NCI-H2171 treated with DMSO at 0.1 percent for 48 hours (cell line): ENCODE measurements around the gene C12orf75.
"Not testable (repeated sequence)": the region's sequence is repeated elsewhere in the genome, so short reads cannot be mapped to it uniquely, and the experiment has no call there.

Experiments used
- DNase-seq: peaks from one replicate; lab custom pipeline; 2025; lab: John Stamatoyannopoulos, UW

The C12orf75 gene

DNA sequence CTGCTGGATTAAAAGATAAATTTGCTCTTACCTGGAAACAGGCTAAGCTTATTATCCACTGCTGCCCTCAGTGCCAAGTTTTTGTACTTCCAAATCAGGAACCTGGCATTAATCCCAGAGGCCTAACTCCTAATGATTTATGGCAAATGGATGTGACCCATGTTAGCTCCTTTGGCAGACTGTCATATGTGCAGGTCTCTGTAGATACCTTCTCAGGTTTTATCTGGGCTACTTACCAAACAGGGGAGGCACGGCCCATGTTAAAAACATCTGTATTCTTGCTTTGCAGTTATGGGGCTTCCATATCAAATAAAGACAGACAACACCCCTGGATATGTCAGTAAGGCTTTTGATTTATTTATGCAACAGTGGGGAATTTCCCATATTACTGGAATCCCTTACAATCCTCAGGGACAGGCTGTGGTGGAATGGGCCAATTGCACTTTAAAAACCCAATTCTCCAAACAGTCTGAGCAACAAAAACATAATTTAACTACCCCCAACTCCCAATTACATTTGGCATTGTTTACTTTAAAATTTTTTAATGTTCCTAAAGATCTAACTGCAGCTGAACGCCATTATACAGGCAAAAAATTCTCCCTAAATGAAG lies 19.9 kb upstream of the C12orf75 start:
- DNase-seq = not testable (repeated sequence)

DNA sequence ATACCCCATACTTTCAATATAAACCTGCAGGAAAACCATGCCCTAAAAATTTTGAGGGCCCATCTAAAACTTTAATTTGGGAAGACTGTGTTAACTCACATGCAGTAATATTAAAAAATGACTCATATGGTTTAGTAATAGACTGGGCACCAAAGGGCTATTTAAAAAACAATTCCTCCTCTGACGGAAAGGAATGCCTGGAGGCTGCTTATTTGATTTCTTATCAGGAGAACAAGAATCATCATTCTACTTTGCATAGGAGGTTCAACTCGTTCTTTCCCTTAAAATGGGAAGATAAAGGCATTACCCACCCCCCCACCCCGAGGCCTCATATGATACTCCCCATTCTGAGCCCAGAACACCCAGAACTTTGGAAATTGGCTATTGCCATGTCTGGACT lies 18.6 kb upstream of the C12orf75 start:
- DNase-seq = not testable (repeated sequence)

DNA sequence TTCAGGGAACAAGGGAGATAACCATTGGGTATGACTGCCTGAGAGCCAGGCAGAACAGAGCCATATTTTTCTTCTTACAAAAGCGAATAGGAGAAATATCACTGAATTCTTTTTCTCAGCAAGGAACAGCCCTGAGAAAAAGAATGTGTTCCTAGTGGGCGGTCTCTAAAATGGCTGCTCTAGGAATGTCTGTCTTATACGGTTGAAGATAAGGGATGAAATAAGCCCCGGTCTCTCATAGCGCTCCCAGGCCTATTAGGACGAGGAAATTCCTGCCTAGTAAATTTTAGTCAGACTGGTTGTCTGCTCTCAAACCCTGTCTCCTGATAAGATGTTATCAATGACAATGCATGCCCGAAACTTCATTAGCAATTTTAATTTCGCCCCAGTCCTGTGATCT lies 16.7 kb upstream of the C12orf75 start:
- not testable (repeated sequence) for DNase-seq

DNA sequence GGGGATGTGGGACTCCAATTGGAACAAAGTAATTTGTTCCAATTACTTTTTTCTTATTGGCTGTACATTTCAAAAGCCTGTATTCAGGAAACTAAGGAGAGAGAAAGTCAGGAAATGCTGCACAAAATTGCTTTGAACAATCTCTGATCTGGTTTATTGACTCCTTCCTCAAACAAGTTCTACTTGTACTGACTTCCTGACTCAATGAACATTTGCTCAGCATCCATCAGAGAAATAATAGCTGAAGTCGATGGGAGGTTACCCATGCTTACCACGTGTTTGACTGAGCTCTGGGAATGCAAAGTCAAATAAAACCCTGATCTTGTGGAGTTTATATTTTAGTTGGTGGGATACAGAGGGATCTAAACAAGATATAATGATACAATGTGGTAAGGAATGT lies 15.4 kb upstream of the C12orf75 start:
- DNase-seq = no peak

DNA sequence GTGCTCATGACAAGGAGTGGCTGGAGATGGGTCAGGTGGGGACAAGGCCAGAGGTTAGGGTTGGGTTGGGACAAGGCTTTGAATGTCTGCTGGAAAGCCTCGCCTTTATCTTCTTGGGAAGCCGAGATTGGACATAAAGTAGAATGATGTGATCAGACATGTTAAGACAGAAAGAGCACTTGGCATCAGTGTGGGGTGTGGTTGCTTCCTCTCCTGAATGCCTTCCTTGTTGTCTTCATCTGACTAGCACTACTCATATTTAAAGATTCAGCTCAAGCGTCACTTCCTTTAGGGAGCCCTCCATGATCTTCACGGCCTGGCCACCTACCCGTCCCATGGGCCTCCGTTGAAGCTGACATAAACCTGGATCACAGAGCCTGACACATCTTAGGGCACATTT lies 14.8 kb upstream of the C12orf75 start:
- no peak for DNase-seq

DNA sequence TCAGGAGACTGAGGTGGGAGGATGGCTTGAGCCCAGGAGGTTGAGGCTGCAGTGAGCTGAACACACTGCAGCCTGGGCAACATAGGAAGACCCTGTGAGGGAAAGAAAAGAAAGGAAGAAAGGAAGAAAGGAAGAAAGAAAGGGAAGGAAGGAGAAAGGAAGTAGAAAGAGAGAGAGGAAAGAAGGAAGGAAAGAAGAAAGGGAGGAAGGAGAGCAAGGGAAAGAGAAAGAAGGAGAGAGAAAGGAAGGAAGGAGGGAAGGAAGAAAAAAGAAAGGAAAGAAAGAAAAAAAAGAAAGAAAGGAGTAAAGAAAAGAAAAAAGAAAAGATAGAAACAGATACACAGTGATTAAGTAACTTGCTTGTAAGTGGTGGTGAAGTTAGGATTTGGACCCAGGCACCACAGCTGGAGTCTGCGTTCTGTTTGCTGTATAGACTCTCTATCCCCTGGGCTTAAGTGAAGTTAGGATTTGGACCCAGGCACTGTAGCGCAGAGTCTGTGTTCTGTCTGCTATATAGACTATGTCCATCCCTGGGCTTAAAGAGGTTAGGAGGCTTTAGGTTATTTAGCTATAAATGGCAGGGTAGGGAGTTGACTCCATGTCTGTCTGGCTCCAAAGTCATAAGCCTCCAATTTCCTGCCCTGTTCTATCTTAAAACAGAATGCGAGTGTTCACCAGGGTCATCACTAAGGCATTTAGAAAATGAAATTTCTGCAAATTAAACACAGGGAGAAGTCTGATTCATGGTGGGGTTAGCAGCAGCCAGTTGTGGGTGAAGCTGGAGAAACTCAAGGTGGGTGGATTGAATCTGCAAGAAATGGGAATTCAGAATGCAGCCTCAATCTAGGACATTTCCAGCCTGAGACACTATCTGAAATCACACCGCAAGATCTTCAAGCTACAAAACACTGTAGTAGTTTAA lies 13.3 kb upstream of the C12orf75 start:
- no peak for DNase-seq

DNA sequence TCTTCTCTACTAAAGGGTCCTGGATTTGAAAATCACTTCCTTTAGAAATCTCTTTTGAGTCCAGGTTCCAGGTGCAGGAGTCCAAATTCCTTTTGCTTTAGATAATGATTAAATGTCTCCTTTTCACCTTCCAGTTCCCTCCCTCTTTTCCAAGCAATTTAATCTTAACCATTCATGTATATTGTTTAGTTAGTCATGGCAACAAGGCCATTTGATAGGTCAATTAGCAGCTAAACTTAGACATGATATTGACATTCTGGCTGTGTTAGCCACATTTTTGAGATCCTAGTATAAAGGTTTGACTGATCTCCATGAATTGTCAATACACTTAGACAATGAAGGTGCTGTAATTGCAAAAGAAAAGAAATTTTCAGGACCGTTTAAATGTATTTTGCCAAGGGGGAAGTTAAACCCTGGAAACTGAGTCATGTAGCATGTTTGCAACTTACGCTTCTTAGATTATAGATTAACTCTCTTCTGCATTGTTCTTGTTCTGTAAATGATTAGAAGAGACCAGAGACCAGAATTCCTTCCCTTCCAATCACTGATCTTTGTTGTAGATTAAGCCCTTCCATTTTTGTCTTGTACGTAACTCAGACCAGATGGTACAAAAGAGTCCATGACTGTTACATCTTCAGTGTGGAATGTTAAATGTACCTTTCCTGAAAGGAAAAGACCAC lies 12.4 kb upstream of the C12orf75 start:
- peak; percentile 62 for DNase-seq

DNA sequence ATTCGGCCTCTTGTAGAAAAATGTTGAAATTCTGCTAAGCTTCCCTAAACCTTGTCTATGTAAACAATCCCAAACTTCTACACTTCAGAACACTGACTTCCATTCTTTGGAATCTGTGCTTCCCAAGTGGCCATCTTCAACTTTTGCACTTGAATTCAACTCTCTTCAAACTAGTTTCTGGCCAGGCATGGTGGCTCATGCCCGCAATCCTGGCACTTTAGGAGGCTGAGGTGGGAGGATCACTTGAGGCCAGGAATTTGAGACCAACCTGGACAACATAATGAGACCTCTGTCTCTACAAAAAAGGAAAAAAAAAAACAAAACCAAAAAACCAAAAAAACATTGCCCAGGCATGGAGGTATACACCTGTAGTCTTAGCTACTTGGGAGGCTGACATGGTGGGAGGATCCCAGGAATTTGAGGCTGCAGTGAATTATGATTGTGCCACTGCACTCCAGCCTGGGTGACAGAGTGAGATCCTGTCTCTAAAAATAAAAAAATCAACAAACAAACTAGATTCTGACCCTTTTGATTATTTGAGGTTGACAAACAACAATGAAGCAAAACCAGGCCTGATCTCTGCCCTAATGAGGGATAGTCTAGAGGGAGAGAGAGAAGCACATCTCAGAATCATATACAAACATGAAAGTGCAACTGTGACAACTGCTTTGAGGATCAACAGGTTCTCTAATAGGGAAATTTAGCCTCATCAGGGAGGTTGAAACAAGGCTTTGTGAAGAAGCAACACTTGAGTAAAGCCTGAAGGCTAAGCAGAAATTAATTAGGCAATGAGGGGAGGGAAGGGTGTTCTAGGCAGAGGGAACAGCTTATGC lies 11.6 kb upstream of the C12orf75 start:
- no peak for DNase-seq

DNA sequence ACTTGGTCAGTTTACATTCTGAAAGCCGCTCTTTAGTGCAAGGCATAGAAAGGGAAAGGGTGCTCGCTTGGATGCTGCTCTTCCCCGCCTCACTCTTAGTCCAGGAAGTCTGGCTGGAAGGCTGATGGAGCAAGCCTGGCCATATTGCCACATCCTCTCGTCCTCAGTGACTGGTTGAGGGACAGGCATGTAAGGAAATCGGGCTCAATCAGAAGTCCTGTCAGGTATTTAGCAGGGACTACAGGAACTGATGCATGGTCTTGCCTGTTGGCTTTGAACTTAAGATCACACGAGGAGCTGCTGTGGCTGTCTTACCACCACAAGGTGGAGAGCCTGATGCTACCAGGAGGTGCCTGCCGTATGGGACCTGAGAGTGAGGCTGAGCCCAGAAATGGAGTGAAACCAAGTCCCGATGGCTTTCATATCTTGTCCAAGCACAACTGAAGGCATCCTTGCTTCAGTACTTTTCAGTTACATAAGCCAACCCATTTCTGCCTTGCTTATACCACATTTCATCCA lies 10.7 kb upstream of the C12orf75 start:
- no peak for DNase-seq

DNA sequence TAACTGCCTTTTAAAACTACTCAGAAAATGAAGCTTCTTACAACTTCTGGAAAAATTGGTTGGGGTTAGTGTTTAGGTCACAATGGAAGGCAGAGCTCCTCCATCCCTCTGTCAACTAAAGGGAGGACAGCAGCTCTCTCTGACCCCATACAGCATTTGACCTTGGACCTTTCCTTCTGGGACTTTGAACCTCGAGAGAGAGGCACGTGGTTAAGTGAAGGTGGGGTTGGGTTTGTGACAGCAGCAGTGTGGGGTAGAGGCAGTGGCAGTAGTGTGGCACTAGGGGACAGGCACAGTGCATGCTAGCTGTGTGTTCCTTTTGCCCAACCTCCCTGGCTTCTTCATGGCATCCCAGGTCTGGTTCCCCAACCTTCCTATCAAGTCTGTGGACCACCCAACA lies 9.4 kb upstream of the C12orf75 start:
- no peak for DNase-seq

DNA sequence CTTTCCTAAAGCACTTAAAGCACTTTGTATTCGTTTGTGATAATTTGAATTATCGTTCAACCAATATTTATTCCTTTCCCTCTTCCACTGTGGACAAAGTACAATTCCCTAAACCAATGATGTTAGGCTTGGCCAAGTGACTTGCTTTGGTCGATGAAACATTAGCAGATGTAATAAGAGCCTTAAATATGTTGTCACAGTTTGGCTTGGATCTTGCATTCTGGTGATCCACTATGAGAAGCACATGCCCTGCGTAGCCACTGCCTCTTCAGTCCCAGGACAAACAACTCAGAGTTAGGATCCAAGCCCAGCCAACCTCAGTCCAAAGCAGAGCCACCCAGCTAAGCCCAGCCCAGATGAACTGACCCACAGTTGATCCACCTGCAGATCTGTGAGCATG lies 8.4 kb upstream of the C12orf75 start:
- no peak for DNase-seq

DNA sequence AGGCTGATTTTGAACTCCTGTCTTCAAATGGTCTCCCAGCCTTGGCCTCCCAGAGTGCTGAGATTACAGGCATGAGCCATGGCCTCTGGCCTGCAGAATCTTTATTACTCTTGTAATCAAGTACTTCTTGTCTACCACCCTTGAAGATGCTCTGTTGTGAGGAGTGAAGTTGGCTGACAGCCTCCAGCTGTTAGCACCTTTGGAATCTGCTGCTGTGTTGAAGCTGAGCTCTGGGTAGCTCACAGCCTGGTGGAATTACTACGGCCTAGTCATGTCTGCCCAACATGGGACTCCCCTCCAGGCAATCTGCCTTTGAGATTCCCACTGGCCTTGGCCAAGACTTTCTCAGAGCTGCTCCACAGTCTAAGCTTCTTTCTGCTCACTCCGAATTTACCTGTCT lies 5.8 kb upstream of the C12orf75 start:
- DNase-seq = no peak

DNA sequence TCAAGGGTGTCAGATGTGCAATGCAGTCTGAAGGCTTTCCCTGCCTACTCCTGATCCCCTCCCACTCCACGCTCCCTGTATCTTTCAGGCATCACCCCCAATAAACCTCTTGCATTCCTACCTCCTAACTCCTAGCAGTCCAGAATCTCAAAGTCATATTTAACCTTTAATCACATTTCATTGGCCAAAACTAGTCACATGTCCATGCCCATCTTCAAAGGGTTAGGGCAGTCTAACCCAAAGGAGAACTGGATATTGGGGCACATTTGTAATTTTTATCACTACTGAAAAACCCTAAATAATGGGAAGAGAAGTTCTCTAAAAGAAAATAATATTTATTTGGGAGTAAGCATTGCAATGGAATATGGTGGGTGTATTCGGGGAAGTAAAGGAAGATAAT lies 5.4 kb upstream of the C12orf75 start:
- no peak for DNase-seq

DNA sequence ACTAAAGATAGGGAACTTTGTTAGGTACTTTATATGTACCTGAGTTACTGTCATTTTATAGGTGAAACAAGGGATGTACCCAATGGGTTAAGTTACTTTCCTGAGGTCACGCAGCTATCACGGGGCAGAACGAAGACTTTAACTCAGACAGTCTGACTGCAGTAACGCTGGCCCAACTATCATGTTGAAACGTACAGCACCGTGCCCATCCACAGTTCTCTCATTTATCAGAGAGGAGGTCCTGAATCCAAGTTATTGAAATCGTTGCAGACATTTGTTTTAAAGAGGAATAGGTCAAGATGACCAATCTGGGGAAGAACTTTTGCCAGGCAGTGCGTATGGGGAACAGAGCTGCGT lies 587 bp upstream of the C12orf75 start:
- no peak for DNase-seq

DNA sequence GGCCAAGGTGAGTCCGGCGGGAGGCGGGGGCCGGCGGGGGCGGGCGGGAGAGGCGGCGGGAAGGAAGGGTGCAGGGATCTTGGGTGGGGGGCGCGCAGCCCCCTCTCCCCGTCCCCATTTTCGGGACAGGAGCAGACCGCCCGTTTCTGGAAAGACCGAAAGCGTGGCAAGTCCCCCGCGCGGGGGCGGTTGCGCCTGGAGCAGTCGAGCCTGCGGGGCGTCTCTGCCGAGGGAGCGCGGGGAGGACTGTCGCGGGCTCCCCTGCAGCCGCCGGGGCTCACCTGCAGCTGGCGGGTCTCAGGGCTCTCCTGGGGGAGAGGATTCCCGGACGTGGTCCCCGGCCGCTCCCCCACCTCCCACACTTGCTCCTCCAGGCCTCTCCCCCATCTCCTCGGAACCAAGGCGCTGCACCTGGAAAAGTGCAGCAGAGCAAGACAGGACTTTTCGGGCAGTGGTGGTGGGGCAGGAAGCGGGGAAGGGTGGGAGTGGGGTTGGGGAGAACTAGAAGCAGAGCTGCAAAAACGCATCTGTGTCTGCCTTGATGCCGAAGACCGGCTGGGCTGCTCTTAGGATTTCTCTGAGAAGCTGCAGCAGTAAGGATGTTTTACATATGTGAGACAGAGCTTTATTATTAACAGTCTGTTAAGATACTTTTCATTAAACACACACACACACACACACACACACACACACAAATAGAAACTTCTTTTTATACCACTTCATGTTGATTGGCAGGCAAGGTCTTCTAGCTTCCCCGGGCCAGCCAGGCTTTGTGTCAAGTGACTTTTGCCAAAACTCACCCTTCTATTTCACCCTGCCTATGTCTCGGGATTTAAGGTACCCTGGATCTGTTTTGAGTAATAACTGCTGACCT lies 677 bp downstream of the C12orf75 start:
- peak; percentile 19 for DNase-seq

DNA sequence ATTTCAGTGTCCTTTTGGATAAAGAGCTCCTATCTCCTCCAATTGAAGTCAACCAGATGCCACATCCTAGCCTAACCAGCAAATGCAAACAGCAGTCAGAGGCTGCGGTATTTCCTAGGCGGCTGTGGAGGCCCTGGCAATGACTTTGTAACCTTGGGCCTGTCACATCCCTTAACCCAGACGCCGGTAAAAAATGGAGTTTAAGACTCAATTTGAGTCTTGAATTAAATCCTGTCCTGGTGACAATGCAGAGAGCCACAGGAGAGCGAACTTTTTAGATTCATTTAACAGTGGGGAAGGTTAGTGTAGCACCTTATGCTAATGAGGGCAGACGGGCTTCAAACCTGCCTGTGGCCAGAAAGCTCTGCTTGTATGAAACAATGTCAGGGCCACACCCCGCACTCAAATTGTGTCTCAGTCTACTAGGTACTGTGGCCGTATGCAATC lies 1.3 kb downstream of the C12orf75 start:
- DNase-seq = no peak

DNA sequence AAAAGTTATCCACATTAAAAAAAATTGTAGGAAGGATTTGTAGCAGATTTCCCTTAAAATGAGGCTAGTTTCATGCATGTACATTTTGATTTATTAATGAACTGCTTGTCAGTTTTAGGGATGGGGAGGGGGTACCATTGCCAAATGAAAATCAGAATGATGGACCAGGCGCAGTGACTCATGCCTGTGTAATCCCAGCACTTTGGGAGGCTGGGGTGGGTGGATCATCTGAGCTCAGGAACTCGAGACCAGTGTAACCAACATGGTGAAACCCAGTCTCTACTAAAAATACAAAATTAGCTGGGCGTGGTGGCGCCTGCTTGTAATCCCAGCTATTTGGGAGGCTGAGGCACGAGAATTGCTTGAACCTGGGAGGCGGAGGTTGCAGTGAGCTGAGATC lies 1.8 kb downstream of the C12orf75 start:
- not testable (repeated sequence) for DNase-seq

DNA sequence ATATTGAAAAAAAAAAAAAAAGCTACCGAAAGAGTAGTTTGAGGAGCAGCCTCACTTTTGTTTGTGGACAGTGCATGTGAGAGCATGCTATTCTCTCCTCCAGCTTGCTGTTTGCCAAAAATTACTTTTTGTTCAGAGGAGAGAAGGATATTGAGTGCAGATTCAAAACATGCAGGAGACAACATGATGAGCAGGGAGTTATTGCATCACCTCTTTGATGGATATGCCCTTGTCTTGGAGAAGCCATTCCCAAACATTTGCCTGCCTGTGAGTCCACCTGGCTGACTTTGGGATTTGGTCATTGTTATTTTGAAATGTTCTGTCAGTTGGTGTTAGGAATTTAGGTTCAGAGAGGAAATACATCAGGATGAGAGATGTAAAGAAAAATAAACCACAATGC lies 2.4 kb downstream of the C12orf75 start:
- DNase-seq = no peak

DNA sequence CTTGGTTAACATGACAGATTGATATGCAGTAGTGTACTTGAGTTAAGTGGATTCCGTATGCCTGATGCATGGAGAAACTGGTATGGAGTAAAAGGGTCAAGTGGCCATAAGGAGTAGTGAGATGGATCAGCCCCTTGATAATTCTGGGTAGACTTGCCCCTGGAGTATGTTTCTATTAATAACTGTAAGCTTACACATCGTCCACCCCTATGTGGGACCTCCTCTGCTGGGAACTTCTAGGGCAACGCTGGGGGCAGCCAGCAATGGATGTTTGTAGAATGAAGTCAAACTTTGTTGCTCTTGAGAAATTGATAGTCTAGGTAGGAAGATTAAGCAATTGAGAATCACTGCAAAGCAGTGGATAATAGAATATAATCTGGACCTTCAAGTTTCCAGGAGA lies 3.5 kb downstream of the C12orf75 start:
- no peak for DNase-seq

DNA sequence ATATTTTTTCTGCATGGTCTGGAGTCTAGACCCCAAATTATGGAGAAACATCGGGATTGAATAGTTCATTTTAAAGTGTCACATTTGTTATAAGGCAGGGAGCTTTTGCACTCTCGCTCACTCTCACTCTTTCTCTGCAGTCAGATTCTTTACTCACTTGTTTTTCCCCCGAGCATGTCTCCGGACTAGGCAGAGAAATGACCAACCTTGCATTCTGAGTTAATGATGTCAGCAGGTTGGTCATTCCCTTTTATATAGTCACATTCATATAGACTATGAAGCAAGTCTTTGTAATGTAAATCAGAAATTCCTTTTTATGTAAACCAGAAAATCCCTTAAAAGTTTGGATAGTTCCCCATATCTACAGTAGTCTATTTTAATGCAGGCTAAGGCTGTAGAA lies 4.1 kb downstream of the C12orf75 start:
- DNase-seq = no peak

DNA sequence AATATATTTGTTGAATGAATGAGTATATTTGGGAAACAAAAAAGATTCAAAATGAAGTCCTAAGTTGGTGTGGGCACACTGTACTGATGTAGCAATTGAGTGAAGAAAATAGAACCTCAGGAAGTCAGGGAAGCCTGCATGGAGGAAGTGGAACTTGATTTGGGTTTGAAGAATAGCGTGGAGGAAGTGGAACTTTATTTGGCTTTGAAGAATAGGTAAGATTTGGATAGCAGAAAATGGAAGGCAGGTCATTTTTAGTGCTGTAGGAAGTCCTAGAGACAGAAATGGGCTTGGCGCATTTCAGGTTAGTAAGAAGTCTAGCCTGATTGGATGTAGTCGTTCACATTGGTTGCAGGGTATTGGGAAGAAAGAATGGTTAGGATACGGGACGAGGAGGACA lies 5.4 kb downstream of the C12orf75 start:
- DNase-seq = no peak
